CD4-positive, CD25-positive, alpha-beta regulatory T cell (primary cell): ENCODE results near the gene AMBP. TPM values are rescaled to one million over a fixed set of nuclear protein-coding genes. Genes with fewer than 3 reads are reported as not detected.
A peak's percentile ranks its signal among the peaks of the same experiment; 100 is the strongest.

ENCODE experiments used
- ATAC-seq, 2 donors: fragments of 150-1000 bp; cut with Tn5 transposase; one replicate each; pipeline ENCODE4 v1.10.0; 2021; ENCODE audit warnings: low read depth in 2 of 2, moderate number of reproducible peaks in 2 of 2, moderate library complexity in 1 of 2
- DNase-seq, 3 donors: peaks; one replicate each; pipeline versions ENCODE4 v3.0.0 to v3.0.0-alpha.2; 2012 to 2022; ENCODE audit warnings: mixed read lengths in 1 of 3
- H3K27ac ChIP-seq: one replicate; pipeline ENCODE4 v1.7.0; 2013; ENCODE audit warnings: mild to moderate bottlenecking, low read length; ENCODE audit not compliant: insufficient read depth, poor library complexity, severe bottlenecking
- H3K27me3 ChIP-seq: one replicate; pipeline ENCODE4 v1.7.0; 2013; ENCODE audit warnings: low read length; ENCODE audit not compliant: control insufficient read depth, insufficient read depth
- H3K36me3 ChIP-seq: one replicate; pipeline ENCODE4 v1.7.0; 2013; ENCODE audit warnings: mild to moderate bottlenecking, low read length, moderate library complexity; ENCODE audit not compliant: control insufficient read depth, insufficient read depth
- H3K4me1 ChIP-seq: 2 replicates; pipeline ENCODE4 v1.7.0; 2013; ENCODE audit warnings: mild to moderate bottlenecking, low read length; ENCODE audit not compliant: insufficient read depth, control insufficient read depth, poor library complexity, severe bottlenecking
- H3K4me3 ChIP-seq: one replicate; pipeline ENCODE4 v1.7.0; 2013; ENCODE audit warnings: low read depth, mild to moderate bottlenecking, low read length, moderate library complexity
- H3K9me3 ChIP-seq, 2 experiments: 1 replicate in 1 of 2; 2 replicates in 1 of 2; pipeline ENCODE4 v1.7.0; 2013; ENCODE audit warnings: low read length in 2 of 2, mild to moderate bottlenecking in 1 of 2, moderate library complexity in 1 of 2; ENCODE audit not compliant: control insufficient read depth in 2 of 2
- H3K27ac Mint-ChIP-seq, 3 donors: one replicate each; pipeline ENCODE4 v1.8.0; 2020 to 2022; ENCODE audit warnings: mild to moderate bottlenecking in 3 of 3, mixed read lengths in 3 of 3, moderate library complexity in 2 of 3
- H3K27me3 Mint-ChIP-seq: one replicate; pipeline ENCODE4 v1.8.0; 2022; ENCODE audit warnings: mild to moderate bottlenecking, mixed read lengths
- H3K36me3 Mint-ChIP-seq: one replicate; pipeline ENCODE4 v1.8.0; 2020; ENCODE audit warnings: mixed read lengths
- H3K4me1 Mint-ChIP-seq, 4 donors: one replicate each; pipeline ENCODE4 v1.8.0; 2020 to 2022; ENCODE audit warnings: mixed read lengths in 4 of 4, mild to moderate bottlenecking in 1 of 4
- H3K4me3 Mint-ChIP-seq, 4 donors: one replicate each; pipeline ENCODE4 v1.8.0; 2020 to 2022; ENCODE audit warnings: mild to moderate bottlenecking in 4 of 4, mixed read lengths in 4 of 4, moderate library complexity in 3 of 4
- H3K9me3 Mint-ChIP-seq, 7 donors: one replicate each; pipeline ENCODE4 v1.8.0; 2020 to 2022; ENCODE audit warnings: mixed read lengths in 7 of 7, mild to moderate bottlenecking in 3 of 7, moderate library complexity in 2 of 7
- polyA plus RNA-seq, 4 donors: library from polyadenylated mRNA; unstranded; fragments of 300-500 nt; fragmentation: Illumina TruSeq; gene quantifications; one replicate each; pipeline ENCODE4 v1.2.3, GENCODE V29; 2021
- total RNA-seq: library from RNA; stranded (reverse); gene quantifications from one replicate; pipeline ENCODE4 v1.2.3, GENCODE V29; 2022

Gene AMBP
- total and polyA plus RNA-seq, 5 donors from 2014 or later = not detected

- Mint-ChIP-seq H3K4me1 (no peaks in the 10 kb centered on the region), H3K36me3 (no peaks in the 10 kb centered on the region), H3K9me3 (peaks cover 0 to 5% (median 0%) of the 10 kb centered on the region in 7 donors), H3K27me3 (peaks cover 10% of the 10 kb centered on the region), H3K4me3 (no peak overlapping the region), H3K27ac (peak overlapping the region in 1 of 3 donors; percentile 60)
- no peaks in the 10 kb centered on the region for H3K4me1 ChIP-seq
- H3K27ac ChIP-seq = no peak overlapping the region
- ATAC-seq = no peak
- H3K36me3 ChIP-seq = no peaks in the 10 kb centered on the region
- H3K9me3 ChIP-seq = no peaks in the 10 kb centered on the region
- H3K27me3 ChIP-seq = no peaks in the 10 kb centered on the region
- DNase-seq = no peak
- H3K4me3 ChIP-seq = no peak overlapping the region
Observed at GRCh38 chr9:114037249-114037648, 40.9 kb downstream of the AMBP start.

GRCh38 chr9:114035845-114036801 is 42.0 kb downstream of the AMBP start:
- no peak overlapping the region for H3K27ac ChIP-seq
- Mint-ChIP-seq H3K4me1 (no peaks in the 10 kb centered on the region), H3K27ac (peak overlapping the region in 1 of 3 donors; percentile 27), H3K36me3 (no peaks in the 10 kb centered on the region), H3K9me3 (peaks cover 0 to 5% (median 0%) of the 10 kb centered on the region in 7 donors), H3K4me3 (no peak overlapping the region), H3K27me3 (peaks cover 5% of the 10 kb centered on the region)
- ATAC-seq = no peak
- H3K36me3 ChIP-seq = no peaks in the 10 kb centered on the region
- no peak for DNase-seq
- H3K4me1 ChIP-seq = no peaks in the 10 kb centered on the region
- H3K4me3 ChIP-seq = no peak overlapping the region
- H3K9me3 ChIP-seq = no peaks in the 10 kb centered on the region
- no peaks in the 10 kb centered on the region for H3K27me3 ChIP-seq

- peak overlapping the region in 1 of 3 donors; percentile 27 for H3K27ac Mint-ChIP-seq
- no peaks in the 10 kb centered on the region for H3K36me3 Mint-ChIP-seq
Observed at GRCh38 chr9:114035221-114035844, 42.8 kb downstream of the AMBP start.

GRCh38 chr9:114034661-114035062 is 43.4 kb downstream of the AMBP start:
- H3K9me3 Mint-ChIP-seq = peaks cover 0 to 5% (median 0%) of the 10 kb centered on the region in 7 donors
- no peak overlapping the region for H3K27ac Mint-ChIP-seq
- no peak overlapping the region for H3K4me3 ChIP-seq
- no peak overlapping the region for H3K4me3 Mint-ChIP-seq
- no peaks in the 10 kb centered on the region for H3K9me3 ChIP-seq
- peaks cover 5% of the 10 kb centered on the region for H3K27me3 Mint-ChIP-seq
- ATAC-seq (no peak), DNase-seq (no peak)
- H3K4me1 ChIP-seq = no peaks in the 10 kb centered on the region
- no peak overlapping the region for H3K27ac ChIP-seq
- no peaks in the 10 kb centered on the region for H3K4me1 Mint-ChIP-seq
- no peaks in the 10 kb centered on the region for H3K27me3 ChIP-seq
- H3K36me3 ChIP-seq = no peaks in the 10 kb centered on the region
- no peaks in the 10 kb centered on the region for H3K36me3 Mint-ChIP-seq

More at GRCh38 chr9:114035221-114035844, 42.8 kb downstream of the AMBP start:
- Mint-ChIP-seq H3K4me3 (no peak overlapping the region), H3K4me1 (no peaks in the 10 kb centered on the region), H3K27me3 (peaks cover 5% of the 10 kb centered on the region), H3K9me3 (peaks cover 0 to 5% (median 0%) of the 10 kb centered on the region in 7 donors)
- DNase-seq (no peak), ATAC-seq (no peak)
- Histone ChIP-seq H3K27me3 (no peaks in the 10 kb centered on the region), H3K4me3 (no peak overlapping the region), H3K36me3 (no peaks in the 10 kb centered on the region), H3K27ac (no peak overlapping the region), H3K4me1 (no peaks in the 10 kb centered on the region), H3K9me3 (no peaks in the 10 kb centered on the region)

GRCh38 chr9:114034196-114034595 is 43.9 kb downstream of the AMBP start:
- Histone ChIP-seq H3K4me1 (no peaks in the 10 kb centered on the region), H3K27me3 (no peaks in the 10 kb centered on the region), H3K27ac (no peak overlapping the region), H3K36me3 (no peaks in the 10 kb centered on the region), H3K9me3 (no peaks in the 10 kb centered on the region), H3K4me3 (no peak overlapping the region)
- Mint-ChIP-seq H3K27me3 (peaks cover 5% of the 10 kb centered on the region), H3K9me3 (peaks cover 0 to 5% (median 0%) of the 10 kb centered on the region in 7 donors), H3K27ac (no peak overlapping the region), H3K36me3 (no peaks in the 10 kb centered on the region), H3K4me1 (no peaks in the 10 kb centered on the region), H3K4me3 (peak overlapping the region in 1 of 4 donors; percentile 32)
- ATAC-seq = no peak
- no peak for DNase-seq

GRCh38 chr9:114033397-114034103 is 44.5 kb downstream of the AMBP start:
- H3K27ac Mint-ChIP-seq = peak overlapping the region in 1 of 3 donors; percentile 26
- Histone ChIP-seq H3K27me3 (no peaks in the 10 kb centered on the region), H3K27ac (no peak overlapping the region), H3K36me3 (no peaks in the 10 kb centered on the region), H3K9me3 (no peaks in the 10 kb centered on the region), H3K4me1 (no peaks in the 10 kb centered on the region), H3K4me3 (no peak overlapping the region)
- H3K4me1 Mint-ChIP-seq = no peaks in the 10 kb centered on the region
- H3K27me3 Mint-ChIP-seq = peaks cover 5% of the 10 kb centered on the region
- no peak for ATAC-seq
- DNase-seq = no peak
- no peak overlapping the region for H3K4me3 Mint-ChIP-seq
- H3K9me3 Mint-ChIP-seq = peaks cover 0 to 5% (median 0%) of the 10 kb centered on the region in 7 donors
- H3K36me3 Mint-ChIP-seq = no peaks in the 10 kb centered on the region

- H3K4me3 Mint-ChIP-seq = no peak overlapping the region
- H3K27ac Mint-ChIP-seq = no peak overlapping the region
- ATAC-seq (no peak), DNase-seq (no peak)
- peaks cover 0 to 5% (median 0%) of the 10 kb centered on the region in 7 donors for H3K9me3 Mint-ChIP-seq
- no peaks in the 10 kb centered on the region for H3K9me3 ChIP-seq
- no peak overlapping the region for H3K4me3 ChIP-seq
- no peaks in the 10 kb centered on the region for H3K4me1 Mint-ChIP-seq
- no peaks in the 10 kb centered on the region for H3K4me1 ChIP-seq
- H3K27ac ChIP-seq = no peak overlapping the region
- no peaks in the 10 kb centered on the region for H3K36me3 ChIP-seq
- no peaks in the 10 kb centered on the region for H3K27me3 ChIP-seq
- H3K36me3 Mint-ChIP-seq = no peaks in the 10 kb centered on the region
- peaks cover 5% of the 10 kb centered on the region for H3K27me3 Mint-ChIP-seq
Observed at GRCh38 chr9:114031948-114032840, 45.9 kb downstream of the AMBP start.
